ENCODE results near the gene PRDX2.

- TF ChIP-seq CSRNP3 (CRISPR knock-in tag; IDR thresholded peaks at IDR 0.05) (no peak), ZNF8 (CRISPR knock-in tag; IDR thresholded peaks at IDR 0.05) (no peak), ZFP30 (CRISPR knock-in tag; IDR thresholded peaks at IDR 0.05) (no peak), ZFP3 (CRISPR knock-in tag; IDR thresholded peaks at IDR 0.05) (no peak), ISL1 (CRISPR knock-in tag; IDR thresholded peaks at IDR 0.05) (no peak), TOX (CRISPR knock-in tag; IDR thresholded peaks at IDR 0.05; ENCODE audit: borderline replicate concordance) (no peak), RARB (CRISPR knock-in tag; IDR thresholded peaks at IDR 0.05) (no peak), ESRRG (CRISPR knock-in tag; IDR thresholded peaks at IDR 0.05) (no peak), TCF4 (CRISPR knock-in tag; IDR thresholded peaks at IDR 0.05; ENCODE audit: borderline replicate concordance) (no peak), PPARA (CRISPR knock-in tag; IDR thresholded peaks at IDR 0.05; ENCODE audit: borderline replicate concordance) (no peak), OSR1 (CRISPR knock-in tag; IDR thresholded peaks at IDR 0.05) (no peak)
- TF ChIP-seq, protein P1, sequence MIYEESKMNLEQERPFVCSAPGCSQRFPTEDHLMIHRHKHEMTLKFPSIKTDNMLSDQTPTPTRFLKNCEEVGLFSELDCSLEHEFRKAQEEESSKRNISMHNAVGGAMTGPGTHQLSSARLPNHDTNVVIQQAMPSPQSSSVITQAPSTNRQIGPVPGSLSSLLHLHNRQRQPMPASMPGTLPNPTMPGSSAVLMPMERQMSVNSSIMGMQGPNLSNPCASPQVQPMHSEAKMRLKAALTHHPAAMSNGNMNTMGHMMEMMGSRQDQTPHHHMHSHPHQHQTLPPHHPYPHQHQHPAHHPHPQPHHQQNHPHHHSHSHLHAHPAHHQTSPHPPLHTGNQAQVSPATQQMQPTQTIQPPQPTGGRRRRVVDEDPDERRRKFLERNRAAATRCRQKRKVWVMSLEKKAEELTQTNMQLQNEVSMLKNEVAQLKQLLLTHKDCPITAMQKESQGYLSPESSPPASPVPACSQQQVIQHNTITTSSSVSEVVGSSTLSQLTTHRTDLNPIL (CRISPR knock-in tag; IDR thresholded peaks at IDR 0.05; ENCODE audit: low read depth): no peak
- TF ChIP-seq, protein P2, sequence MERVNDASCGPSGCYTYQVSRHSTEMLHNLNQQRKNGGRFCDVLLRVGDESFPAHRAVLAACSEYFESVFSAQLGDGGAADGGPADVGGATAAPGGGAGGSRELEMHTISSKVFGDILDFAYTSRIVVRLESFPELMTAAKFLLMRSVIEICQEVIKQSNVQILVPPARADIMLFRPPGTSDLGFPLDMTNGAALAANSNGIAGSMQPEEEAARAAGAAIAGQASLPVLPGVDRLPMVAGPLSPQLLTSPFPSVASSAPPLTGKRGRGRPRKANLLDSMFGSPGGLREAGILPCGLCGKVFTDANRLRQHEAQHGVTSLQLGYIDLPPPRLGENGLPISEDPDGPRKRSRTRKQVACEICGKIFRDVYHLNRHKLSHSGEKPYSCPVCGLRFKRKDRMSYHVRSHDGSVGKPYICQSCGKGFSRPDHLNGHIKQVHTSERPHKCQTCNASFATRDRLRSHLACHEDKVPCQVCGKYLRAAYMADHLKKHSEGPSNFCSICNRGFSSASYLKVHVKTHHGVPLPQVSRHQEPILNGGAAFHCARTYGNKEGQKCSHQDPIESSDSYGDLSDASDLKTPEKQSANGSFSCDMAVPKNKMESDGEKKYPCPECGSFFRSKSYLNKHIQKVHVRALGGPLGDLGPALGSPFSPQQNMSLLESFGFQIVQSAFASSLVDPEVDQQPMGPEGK (CRISPR knock-in tag; IDR thresholded peaks at IDR 0.05; ENCODE audit: borderline replicate concordance): no peak
Observed at GRCh38 chr19:12838182-12838885, 36.7 kb upstream of the PRDX2 start, which contains the start of gene MAST1.

Data from SK-N-SH treated with all-trans-retinoic acid at 6 μM for 48 hours (cell line).